A673 (cell line): ENCODE measurements around the gene SLCO1B1.

ENCODE experiments used
- EZH2 ChIP-seq: fragments of 200-600 bp; sonication (generic); IDR thresholded peaks from 2 replicates; pipeline ENCODE4 v1.6.1; 2017; ENCODE audit warnings: borderline replicate concordance, low read depth, mild to moderate bottlenecking, mixed read lengths, antibody characterized with exemption, low read length; ENCODE audit not compliant: poor library complexity, severe bottlenecking
- TF ChIP-seq, protein P1 (sequence below): fragments of 300-800, 200-600 bp; sonication (generic); conservative IDR thresholded peaks from 2 replicates; pipeline ENCODE4 v1.5.1; 2017; ENCODE audit warnings: low read depth, mild to moderate bottlenecking, antibody characterized with exemption, low read length, moderate library complexity, mixed read lengths

DNA sequence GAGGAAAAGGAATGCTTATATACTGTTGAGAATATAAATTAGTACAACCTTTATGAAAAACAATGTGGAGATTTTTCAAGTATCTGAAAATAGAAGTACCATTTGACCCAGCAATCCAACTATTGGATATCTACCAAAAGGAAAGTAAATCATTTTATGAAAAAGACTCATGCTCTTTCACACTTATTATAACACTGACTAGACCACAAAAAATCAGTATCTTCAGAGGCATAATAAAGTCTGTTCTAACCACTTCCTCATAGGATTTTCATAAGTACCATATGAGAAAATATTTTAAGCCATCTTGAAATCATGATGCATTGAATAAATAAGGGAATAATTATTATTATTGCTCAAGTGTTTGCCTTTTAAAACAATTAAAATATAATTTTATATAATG, 90.8 kb downstream of the SLCO1B1 start:
- TF ChIP-seq, protein P1, sequence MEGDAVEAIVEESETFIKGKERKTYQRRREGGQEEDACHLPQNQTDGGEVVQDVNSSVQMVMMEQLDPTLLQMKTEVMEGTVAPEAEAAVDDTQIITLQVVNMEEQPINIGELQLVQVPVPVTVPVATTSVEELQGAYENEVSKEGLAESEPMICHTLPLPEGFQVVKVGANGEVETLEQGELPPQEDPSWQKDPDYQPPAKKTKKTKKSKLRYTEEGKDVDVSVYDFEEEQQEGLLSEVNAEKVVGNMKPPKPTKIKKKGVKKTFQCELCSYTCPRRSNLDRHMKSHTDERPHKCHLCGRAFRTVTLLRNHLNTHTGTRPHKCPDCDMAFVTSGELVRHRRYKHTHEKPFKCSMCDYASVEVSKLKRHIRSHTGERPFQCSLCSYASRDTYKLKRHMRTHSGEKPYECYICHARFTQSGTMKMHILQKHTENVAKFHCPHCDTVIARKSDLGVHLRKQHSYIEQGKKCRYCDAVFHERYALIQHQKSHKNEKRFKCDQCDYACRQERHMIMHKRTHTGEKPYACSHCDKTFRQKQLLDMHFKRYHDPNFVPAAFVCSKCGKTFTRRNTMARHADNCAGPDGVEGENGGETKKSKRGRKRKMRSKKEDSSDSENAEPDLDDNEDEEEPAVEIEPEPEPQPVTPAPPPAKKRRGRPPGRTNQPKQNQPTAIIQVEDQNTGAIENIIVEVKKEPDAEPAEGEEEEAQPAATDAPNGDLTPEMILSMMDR = no peak
- no peak for TF ChIP-seq EZH2
